ENCODE results near the gene MAPK9. TPM values are rescaled to one million over a fixed set of nuclear protein-coding genes. Genes with fewer than 3 reads are reported as not detected.

Gene MAPK9
- total and polyA plus RNA-seq, 2 experiments from 2014 or later = 30.6 to 37.0 TPM

GRCh38 chr5:180336234-180337020, 44.5 kb upstream of the MAPK9 start:
- Histone ChIP-seq H3K4me1 (ENCODE audit: low read depth) (peaks cover under 1% of the 10 kb centered on the region), H3K36me3 (peaks cover 28% of the 10 kb centered on the region), H3K27ac (no peak overlapping the region), H3K27me3 (no peaks in the 10 kb centered on the region), H3K9me3 (ENCODE audit: low read depth) (no peaks in the 10 kb centered on the region), H3K4me3 (no peak overlapping the region)
- no peak for DNase-seq (ENCODE audit: low read depth in 1 of 2, low spot score in 1 of 2)
- TF ChIP-seq, protein P1, sequence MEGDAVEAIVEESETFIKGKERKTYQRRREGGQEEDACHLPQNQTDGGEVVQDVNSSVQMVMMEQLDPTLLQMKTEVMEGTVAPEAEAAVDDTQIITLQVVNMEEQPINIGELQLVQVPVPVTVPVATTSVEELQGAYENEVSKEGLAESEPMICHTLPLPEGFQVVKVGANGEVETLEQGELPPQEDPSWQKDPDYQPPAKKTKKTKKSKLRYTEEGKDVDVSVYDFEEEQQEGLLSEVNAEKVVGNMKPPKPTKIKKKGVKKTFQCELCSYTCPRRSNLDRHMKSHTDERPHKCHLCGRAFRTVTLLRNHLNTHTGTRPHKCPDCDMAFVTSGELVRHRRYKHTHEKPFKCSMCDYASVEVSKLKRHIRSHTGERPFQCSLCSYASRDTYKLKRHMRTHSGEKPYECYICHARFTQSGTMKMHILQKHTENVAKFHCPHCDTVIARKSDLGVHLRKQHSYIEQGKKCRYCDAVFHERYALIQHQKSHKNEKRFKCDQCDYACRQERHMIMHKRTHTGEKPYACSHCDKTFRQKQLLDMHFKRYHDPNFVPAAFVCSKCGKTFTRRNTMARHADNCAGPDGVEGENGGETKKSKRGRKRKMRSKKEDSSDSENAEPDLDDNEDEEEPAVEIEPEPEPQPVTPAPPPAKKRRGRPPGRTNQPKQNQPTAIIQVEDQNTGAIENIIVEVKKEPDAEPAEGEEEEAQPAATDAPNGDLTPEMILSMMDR (IDR thresholded peaks at IDR 0.05; ENCODE audit: low read depth, low read length) = no peak

DNA sequence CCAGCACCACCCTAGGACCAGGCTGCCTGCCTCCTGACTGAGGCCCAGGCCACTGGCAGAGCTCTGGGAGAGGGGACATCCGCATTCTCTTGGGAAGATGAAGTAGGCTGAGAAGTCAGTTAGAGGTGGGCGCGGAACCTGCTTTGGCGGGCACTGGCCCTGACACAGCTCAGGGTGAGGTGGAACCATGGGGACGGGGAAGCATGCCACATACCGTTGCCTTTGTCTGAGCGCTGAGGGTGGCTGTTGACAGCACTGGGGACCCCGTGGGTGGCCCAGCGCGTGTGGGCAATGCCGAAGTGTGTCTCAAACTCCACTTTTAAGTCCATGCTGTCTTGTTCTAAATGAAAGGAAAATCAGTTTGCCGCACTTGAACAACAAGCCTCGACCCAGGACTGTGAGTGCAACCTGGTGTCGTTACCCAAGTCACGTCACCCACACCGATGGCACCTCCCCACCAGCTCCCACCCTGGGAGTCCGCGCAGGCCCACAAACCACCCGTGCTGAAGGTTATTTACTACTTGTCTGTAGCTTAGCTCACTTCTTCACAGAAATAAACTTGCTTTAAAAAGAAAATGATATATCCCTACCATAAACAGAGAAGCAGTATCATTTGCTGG, 43.8 kb upstream of the MAPK9 start:
- H3K4me1 ChIP-seq (ENCODE audit: low read depth) = peaks cover 6% of the 10 kb centered on the region
- TF ChIP-seq, protein P1 (IDR thresholded peaks at IDR 0.05; ENCODE audit: low read depth, low read length) = no peak
- H3K27ac ChIP-seq = no peak overlapping the region
- peaks cover 28% of the 10 kb centered on the region for H3K36me3 ChIP-seq
- H3K27me3 ChIP-seq = no peaks in the 10 kb centered on the region
- H3K9me3 ChIP-seq (ENCODE audit: low read depth) = no peaks in the 10 kb centered on the region
- DNase-seq (ENCODE audit: low read depth in 1 of 2, low spot score in 1 of 2) = no peak
- no peak overlapping the region for H3K4me3 ChIP-seq

DNA sequence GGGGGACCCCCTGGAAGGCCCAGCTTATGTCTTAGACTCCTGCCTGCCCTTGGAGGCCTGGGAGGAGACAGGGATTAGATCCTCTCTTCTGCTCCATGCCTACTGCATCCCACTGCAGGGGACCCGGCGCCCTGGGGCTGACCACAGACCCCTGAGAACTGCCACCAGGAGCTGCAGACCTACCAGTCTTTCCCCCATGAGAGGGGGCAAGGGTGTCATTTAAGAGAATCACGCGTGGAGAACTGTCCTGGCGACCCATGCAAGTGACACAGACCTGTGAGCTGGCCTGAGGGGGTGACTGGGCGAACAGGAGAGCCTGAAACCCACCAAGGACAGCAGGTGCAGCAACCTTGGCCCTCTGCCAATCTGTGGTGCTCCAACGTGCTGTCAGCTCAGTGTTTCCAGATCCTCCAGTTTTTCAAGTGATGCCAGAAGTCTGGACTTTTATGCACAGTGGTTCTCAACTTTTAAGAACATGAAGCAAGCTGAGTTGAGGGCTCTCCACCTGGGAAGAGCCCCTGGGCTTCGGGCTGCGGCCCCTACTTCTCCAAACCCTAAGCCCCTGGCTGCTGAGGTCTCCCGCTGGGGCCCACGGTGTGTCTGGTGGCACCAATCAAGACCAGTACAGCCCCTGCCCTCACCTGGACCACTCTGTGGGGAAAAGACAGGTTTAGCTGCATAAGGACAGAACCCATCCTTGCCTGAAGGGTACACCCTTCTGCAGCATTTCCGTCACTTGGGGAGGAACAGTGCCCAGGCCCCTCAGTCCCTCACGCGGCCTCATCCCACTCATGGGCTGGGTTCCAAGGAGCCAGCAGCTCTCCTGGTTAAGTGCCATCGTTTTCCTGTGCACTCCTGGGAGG, 43.1 kb upstream of the MAPK9 start:
- no peaks in the 10 kb centered on the region for H3K9me3 ChIP-seq (ENCODE audit: low read depth)
- TF ChIP-seq, protein P1 (IDR thresholded peaks at IDR 0.05; ENCODE audit: low read depth, low read length) = no peak
- peaks cover 6% of the 10 kb centered on the region for H3K4me1 ChIP-seq (ENCODE audit: low read depth)
- H3K36me3 ChIP-seq = peaks cover 34% of the 10 kb centered on the region
- no peaks in the 10 kb centered on the region for H3K27me3 ChIP-seq
- H3K4me3 ChIP-seq = no peak overlapping the region
- no peak for DNase-seq (ENCODE audit: low read depth in 1 of 2, low spot score in 1 of 2)
- H3K27ac ChIP-seq = no peak overlapping the region

- no peak for DNase-seq (ENCODE audit: low read depth in 1 of 2, low spot score in 1 of 2)
- Histone ChIP-seq H3K4me3 (no peak overlapping the region), H3K27ac (no peak overlapping the region), H3K9me3 (ENCODE audit: low read depth) (no peaks in the 10 kb centered on the region), H3K27me3 (no peaks in the 10 kb centered on the region), H3K4me1 (ENCODE audit: low read depth) (peaks cover 6% of the 10 kb centered on the region), H3K36me3 (peaks cover 42% of the 10 kb centered on the region)
- TF ChIP-seq, protein P1 (IDR thresholded peaks at IDR 0.05; ENCODE audit: low read depth, low read length) = no peak
Measured at GRCh38 chr5:180334176-180334575, 42.3 kb upstream of the MAPK9 start.

GRCh38 chr5:180333661-180334060, 41.8 kb upstream of the MAPK9 start:
- DNase-seq (ENCODE audit: low read depth in 1 of 2, low spot score in 1 of 2) = peak in 1 of 2 donors; percentile 52
- TF ChIP-seq, protein P1 (IDR thresholded peaks at IDR 0.05; ENCODE audit: low read depth, low read length) = no peak
- no peaks in the 10 kb centered on the region for H3K27me3 ChIP-seq
- H3K9me3 ChIP-seq (ENCODE audit: low read depth) = no peaks in the 10 kb centered on the region
- H3K36me3 ChIP-seq = peaks cover 42% of the 10 kb centered on the region
- H3K4me3 ChIP-seq = no peak overlapping the region
- peaks cover 6% of the 10 kb centered on the region for H3K4me1 ChIP-seq (ENCODE audit: low read depth)
- H3K27ac ChIP-seq = no peak overlapping the region
